ENCODE measurements around the gene PARP4. TPM values are rescaled to one million over a fixed set of nuclear protein-coding genes. Genes with fewer than 3 reads are reported as not detected.
"Not testable (repeated sequence)": the region's sequence is repeated elsewhere in the genome, so short reads cannot be mapped to it uniquely, and the experiment has no call there.

The PARP4 gene
- polyA plus RNA-seq (2011; rRNA removed) (57.5 and 73.9 TPM in 2 replicates), polyA minus RNA-seq (2011; rRNA and poly(A)+ RNA removed) (70.6 and 85.8 TPM in 2 replicates)

DNA sequence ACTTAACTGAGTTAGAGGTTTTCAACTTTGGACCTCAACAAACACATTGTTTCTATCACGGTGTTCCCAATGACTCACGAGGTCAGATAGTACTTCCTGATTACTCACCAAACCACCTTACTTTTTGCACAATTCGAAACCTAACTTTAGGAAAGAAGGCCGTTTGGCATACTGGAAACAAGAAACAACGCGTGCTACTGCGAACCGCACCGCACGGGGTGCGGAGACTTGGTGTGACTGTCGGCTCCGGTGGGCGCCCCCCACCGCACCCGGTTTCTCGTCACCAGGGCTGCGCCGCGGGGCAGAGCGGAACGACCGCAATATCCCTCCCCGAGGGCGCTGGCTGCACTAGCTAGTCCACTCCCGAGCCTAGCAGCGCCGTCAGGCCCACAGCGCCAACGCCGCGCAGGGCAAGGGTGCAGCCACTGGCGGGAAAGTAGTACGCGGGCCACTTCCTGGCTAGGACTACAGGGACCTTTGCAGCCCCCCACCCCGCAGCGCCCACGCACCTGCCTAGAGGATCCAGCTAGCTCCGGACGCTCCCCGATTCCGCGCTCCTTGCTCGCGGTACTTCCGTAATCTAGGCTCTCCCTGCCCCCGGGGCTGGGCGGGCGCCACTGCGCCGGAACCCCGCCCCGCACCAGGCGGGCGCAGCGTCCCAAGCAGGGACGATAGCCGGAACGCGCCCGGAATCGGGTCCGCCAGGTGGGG, at the start of gene PARP4:
Gene PARP4 (minus strand): TSS at position 582 of the 711 bp plus-strand sequence. CDS start 9,002 bp downstream, outside the sequence.
- H3K4me3 ChIP-seq (ENCODE audit: low read depth, low read length) = peak within 1 kb of the TSS; percentile 95
- CTCF ChIA-PET = no interaction called here
- peak; percentile 39 for DNase-seq (ENCODE audit: low read depth, low spot score)
- POLR2A ChIA-PET = interaction anchor here (2.3 kb wide), 1 partner anchor 10 kb away, joined by 7 read pairs; no protein-coding TSS in a partner anchor
- TF ChIP-seq, protein P1, sequence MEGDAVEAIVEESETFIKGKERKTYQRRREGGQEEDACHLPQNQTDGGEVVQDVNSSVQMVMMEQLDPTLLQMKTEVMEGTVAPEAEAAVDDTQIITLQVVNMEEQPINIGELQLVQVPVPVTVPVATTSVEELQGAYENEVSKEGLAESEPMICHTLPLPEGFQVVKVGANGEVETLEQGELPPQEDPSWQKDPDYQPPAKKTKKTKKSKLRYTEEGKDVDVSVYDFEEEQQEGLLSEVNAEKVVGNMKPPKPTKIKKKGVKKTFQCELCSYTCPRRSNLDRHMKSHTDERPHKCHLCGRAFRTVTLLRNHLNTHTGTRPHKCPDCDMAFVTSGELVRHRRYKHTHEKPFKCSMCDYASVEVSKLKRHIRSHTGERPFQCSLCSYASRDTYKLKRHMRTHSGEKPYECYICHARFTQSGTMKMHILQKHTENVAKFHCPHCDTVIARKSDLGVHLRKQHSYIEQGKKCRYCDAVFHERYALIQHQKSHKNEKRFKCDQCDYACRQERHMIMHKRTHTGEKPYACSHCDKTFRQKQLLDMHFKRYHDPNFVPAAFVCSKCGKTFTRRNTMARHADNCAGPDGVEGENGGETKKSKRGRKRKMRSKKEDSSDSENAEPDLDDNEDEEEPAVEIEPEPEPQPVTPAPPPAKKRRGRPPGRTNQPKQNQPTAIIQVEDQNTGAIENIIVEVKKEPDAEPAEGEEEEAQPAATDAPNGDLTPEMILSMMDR (IDR thresholded peaks at IDR 0.05; ENCODE audit: low read depth, low read length) = no peak
- H3K27me3 ChIP-seq (ENCODE audit: control insufficient read depth, insufficient read depth, low read length) = no peaks in the 10 kb centered on the region
- H3K9me3 ChIP-seq (ENCODE audit: control insufficient read depth, insufficient read depth, low read length) = peaks cover under 1% of the 10 kb centered on the region; the same call in 1 of the 2 replicates
- H3K27ac ChIP-seq (ENCODE audit: low read depth, low read length) = peak within 1 kb of the TSS; percentile 97

DNA sequence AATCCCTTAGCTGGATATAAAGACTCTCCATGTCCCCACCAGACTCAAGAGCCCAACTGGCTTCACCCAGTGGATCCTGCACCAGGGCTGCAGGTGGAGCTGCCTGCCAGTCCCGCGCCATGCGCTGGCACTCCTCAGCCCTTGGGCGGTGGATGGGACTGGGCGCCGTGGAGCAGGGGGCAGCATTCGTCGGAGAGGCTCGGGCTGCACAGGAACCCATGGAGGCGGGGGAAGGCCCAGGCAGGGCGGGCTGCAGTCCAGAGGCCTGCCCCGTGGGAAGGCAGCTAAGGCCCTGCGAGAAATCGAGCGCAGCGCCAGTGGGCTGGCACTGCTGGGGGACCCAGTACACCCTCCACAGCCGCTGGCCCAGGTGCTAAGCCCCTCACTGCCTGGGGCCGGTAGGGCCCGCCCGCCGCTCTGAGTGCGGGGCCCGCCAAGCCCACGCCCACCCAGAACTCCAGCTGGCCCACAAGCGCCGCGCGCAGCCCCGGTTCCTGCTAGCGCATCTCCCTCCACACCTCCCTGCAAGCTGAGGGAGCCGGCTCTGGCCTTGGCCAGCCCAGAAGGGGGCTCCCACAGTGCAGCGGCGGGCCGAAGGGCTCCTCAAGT, 48.1 kb upstream of the PARP4 start:
- DNase-seq (ENCODE audit: low read depth, low spot score); POLR2A ChIA-PET; CTCF ChIA-PET; H3K27me3 ChIP-seq (ENCODE audit: control insufficient read depth, insufficient read depth, low read length); H3K27ac ChIP-seq (ENCODE audit: low read depth, low read length); H3K9me3 ChIP-seq (ENCODE audit: control insufficient read depth, insufficient read depth, low read length); H3K4me3 ChIP-seq (ENCODE audit: low read depth, low read length): not testable (repeated sequence)

- POLR2A ChIA-PET; CTCF ChIA-PET; H3K9me3 ChIP-seq (ENCODE audit: control insufficient read depth, insufficient read depth, low read length); H3K27me3 ChIP-seq (ENCODE audit: control insufficient read depth, insufficient read depth, low read length); DNase-seq (ENCODE audit: low read depth, low spot score); H3K4me3 ChIP-seq (ENCODE audit: low read depth, low read length); H3K27ac ChIP-seq (ENCODE audit: low read depth, low read length): not testable (repeated sequence)
These were observed 47.0 kb upstream of the PARP4 start for GRCh38 chr13:24559431-24560218.

DNA sequence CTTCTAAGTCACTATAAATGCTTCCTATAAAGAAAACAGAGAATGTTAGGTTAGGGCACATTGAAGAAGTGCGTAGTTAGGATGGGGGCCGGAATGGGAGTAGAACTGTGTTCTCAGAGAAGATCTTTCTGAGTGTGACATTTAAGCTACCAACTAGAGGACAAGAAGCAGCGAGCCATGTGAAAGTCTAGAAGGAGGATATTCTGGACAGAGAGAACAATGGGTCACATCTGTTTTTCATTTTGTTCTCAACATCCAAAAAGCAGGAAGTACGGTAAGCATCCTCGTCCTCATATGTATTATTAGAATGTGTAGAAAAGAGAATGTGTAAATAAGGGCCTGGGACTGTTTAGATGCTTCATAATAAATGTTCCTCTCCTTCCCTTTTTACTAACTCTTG, 44.5 kb upstream of the PARP4 start:
- Histone ChIP-seq H3K27ac (ENCODE audit: low read depth, low read length) (no peak overlapping the region), H3K27me3 (ENCODE audit: control insufficient read depth, insufficient read depth, low read length) (peaks cover 5% of the 10 kb centered on the region), H3K4me3 (ENCODE audit: low read depth, low read length) (no peak overlapping the region), H3K9me3 (ENCODE audit: control insufficient read depth, insufficient read depth, low read length) (no peaks in the 10 kb centered on the region; the same call in 1 of the 2 replicates)
- DNase-seq (ENCODE audit: low read depth, low spot score) = no peak
- POLR2A ChIA-PET = no interaction called here
- CTCF ChIA-PET = interaction anchor here (1.0 kb wide), 1 partner anchor 34 kb away, joined by 3 read pairs; no protein-coding TSS in a partner anchor
- TF ChIP-seq, protein P1 (IDR thresholded peaks at IDR 0.05; ENCODE audit: low read depth, low read length) = no peak

DNA sequence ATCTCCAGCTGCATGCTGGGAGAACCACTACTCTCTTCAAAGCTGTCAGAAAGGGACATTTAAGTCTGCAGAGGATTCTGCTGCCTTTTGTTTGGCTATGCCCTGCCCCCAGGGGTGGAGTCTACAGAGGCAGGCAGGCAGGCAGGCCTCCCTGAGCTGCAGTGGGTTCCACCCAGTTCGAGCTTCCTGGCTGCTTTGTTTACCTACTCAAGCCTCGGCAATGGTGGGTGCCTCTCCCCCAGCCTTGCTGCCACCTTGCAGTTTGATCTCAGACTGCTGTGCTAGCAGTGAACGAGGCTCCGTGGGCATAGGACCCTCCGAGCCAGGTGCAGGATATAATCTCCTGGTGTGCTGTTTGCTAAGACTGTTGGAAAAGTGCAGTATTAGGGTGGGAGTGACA, 41.3 kb upstream of the PARP4 start:
- H3K9me3 ChIP-seq (ENCODE audit: control insufficient read depth, insufficient read depth, low read length); H3K4me3 ChIP-seq (ENCODE audit: low read depth, low read length); H3K27ac ChIP-seq (ENCODE audit: low read depth, low read length); CTCF ChIA-PET; H3K27me3 ChIP-seq (ENCODE audit: control insufficient read depth, insufficient read depth, low read length); DNase-seq (ENCODE audit: low read depth, low spot score); POLR2A ChIA-PET: not testable (repeated sequence)

GRCh38 chr13:24541476-24542352, 29.1 kb upstream of the PARP4 start:
- H3K9me3 ChIP-seq (ENCODE audit: control insufficient read depth, insufficient read depth, low read length); POLR2A ChIA-PET; DNase-seq (ENCODE audit: low read depth, low spot score); CTCF ChIA-PET; H3K27ac ChIP-seq (ENCODE audit: low read depth, low read length): not testable (repeated sequence)
- Histone ChIP-seq H3K27me3 (ENCODE audit: control insufficient read depth, insufficient read depth, low read length) (peaks cover 32% of the 10 kb centered on the region), H3K4me3 (ENCODE audit: low read depth, low read length) (peak overlapping the region; percentile 48)
